ENCODE measurements around the gene PDZRN4. TPM values are rescaled to one million over a fixed set of nuclear protein-coding genes. Genes with fewer than 3 reads are reported as not detected.

Gene PDZRN4
- total RNA-seq, 1 donor from 2014 or later, result 0.75 TPM

GRCh38 chr12:41587574-41587973 lies 399.5 kb downstream of the PDZRN4 start:
- Histone ChIP-seq H3K27ac (no peak overlapping the region), H3K27me3 (no peaks in the 10 kb centered on the region), H3K36me3 (no peaks in the 10 kb centered on the region), H3K9me3 (no peaks in the 10 kb centered on the region), H3K4me1 (no peaks in the 10 kb centered on the region), H3K4me3 (no peak overlapping the region)
- intact Hi-C loops (cut with DNase I), result no loop called here
- no peak for TF ChIP-seq CTCF (IDR thresholded peaks at IDR 0.05)
- no peak for ATAC-seq
- DNase-seq, result no peak

DNA sequence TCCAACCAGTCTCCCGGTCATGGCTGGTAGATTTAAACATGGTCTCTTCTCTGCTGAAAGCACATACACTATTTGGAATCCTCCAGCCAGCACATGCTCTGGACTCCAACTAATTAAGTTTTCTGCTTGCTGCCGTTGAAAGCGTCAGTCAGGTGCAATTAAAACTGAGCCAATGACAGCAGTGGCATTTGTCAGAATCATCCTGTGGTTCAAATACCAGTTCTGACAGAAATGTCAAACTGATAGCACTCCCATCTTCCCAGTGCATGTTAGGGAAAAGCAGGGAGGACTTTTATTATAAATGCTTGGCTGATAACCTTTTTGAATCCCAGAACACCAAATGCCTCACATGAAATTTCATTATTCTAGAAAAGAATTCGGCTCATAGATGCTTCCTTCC lies 401.8 kb downstream of the PDZRN4 start:
- no peaks in the 10 kb centered on the region for H3K9me3 ChIP-seq
- H3K4me3 ChIP-seq, result no peak overlapping the region
- H3K36me3 ChIP-seq, result no peaks in the 10 kb centered on the region
- H3K27me3 ChIP-seq, result no peaks in the 10 kb centered on the region
- H3K27ac ChIP-seq, result no peak overlapping the region
- no peak for ATAC-seq
- no peaks in the 10 kb centered on the region for H3K4me1 ChIP-seq
- TF ChIP-seq CTCF (IDR thresholded peaks at IDR 0.05), result no peak
- no peak for DNase-seq
- intact Hi-C loops (cut with DNase I), result no loop called here

DNA sequence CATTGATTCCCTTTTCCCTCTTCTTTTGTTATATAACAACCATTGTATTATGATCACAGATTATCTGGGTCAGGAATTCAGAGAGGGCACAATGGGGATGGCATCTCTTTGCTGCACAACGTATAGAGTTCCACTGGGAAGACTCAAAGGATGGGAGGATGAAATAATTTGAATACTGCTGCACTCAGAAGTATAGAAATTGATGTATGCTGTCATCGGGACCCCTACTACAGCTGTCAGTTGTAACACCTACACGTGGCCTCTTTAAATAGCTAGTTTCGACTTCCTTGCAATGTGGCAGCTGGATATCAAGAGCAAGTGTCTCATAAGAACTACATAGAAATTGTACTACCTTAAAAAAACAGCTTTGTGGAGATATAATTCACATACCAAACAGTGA lies 408.1 kb downstream of the PDZRN4 start:
- Histone ChIP-seq H3K36me3 (no peaks in the 10 kb centered on the region), H3K27me3 (no peaks in the 10 kb centered on the region), H3K27ac (no peak overlapping the region), H3K9me3 (no peaks in the 10 kb centered on the region), H3K4me1 (no peaks in the 10 kb centered on the region), H3K4me3 (no peak overlapping the region)
- ATAC-seq, result no peak
- DNase-seq, result no peak
- no peak for TF ChIP-seq CTCF (IDR thresholded peaks at IDR 0.05)
- intact Hi-C loops (cut with DNase I), result no loop called here

DNA sequence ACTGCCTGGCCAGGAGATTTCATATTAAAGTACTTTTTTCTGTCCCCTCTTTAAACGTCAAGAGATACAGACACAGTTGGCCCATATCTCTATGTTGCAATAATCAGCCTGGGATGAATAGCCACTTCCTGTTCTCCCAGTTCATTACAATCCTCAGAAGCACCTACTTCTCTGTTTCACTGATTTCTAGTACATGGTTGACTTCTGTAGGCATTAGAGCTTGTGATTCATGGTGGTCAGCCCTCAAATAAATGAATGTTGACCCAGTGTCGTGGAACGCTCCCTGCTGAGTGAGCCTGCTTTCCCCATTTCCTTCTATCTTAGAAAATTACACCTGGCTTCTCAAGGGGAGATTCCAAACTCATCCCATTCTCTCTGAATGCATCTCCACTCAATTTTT lies 416.7 kb downstream of the PDZRN4 start:
- H3K9me3 ChIP-seq, result no peaks in the 10 kb centered on the region
- DNase-seq, result no peak
- H3K4me3 ChIP-seq, result no peak overlapping the region
- intact Hi-C loops (cut with DNase I), result no loop called here
- no peaks in the 10 kb centered on the region for H3K4me1 ChIP-seq
- no peaks in the 10 kb centered on the region for H3K36me3 ChIP-seq
- no peaks in the 10 kb centered on the region for H3K27me3 ChIP-seq
- H3K27ac ChIP-seq, result no peak overlapping the region
- TF ChIP-seq CTCF (IDR thresholded peaks at IDR 0.05), result no peak
- peak; percentile 74 for ATAC-seq

- TF ChIP-seq CTCF (IDR thresholded peaks at IDR 0.05), result no peak
- no peak overlapping the region for H3K4me3 ChIP-seq
- no peak for DNase-seq
- H3K9me3 ChIP-seq, result no peaks in the 10 kb centered on the region
- H3K36me3 ChIP-seq, result no peaks in the 10 kb centered on the region
- H3K27me3 ChIP-seq, result no peaks in the 10 kb centered on the region
- intact Hi-C loops (cut with DNase I), result no loop called here
- no peak overlapping the region for H3K27ac ChIP-seq
- no peaks in the 10 kb centered on the region for H3K4me1 ChIP-seq
- peak; percentile 85 for ATAC-seq
These were observed 417.6 kb downstream of the PDZRN4 start for GRCh38 chr12:41605545-41606305.
